HFFc6 (cell line): Measurements from ENCODE around the gene BEND4. TPM values are rescaled to one million over a fixed set of nuclear protein-coding genes. Genes with fewer than 3 reads are reported as not detected.

Source experiments
- DNase-seq: peaks from one replicate; pipeline ENCODE4 v3.0.0-alpha.2; 2018
- H3K27ac Mint-ChIP-seq: 2 replicates; pipeline ENCODE4 v1.8.0; 2020; ENCODE audit warnings: mild to moderate bottlenecking, mixed read lengths
- H3K27me3 Mint-ChIP-seq: 2 replicates; pipeline ENCODE4 v1.8.0; 2021; ENCODE audit warnings: mild to moderate bottlenecking, moderate library complexity, mixed read lengths; ENCODE audit not compliant: insufficient read depth
- H3K36me3 Mint-ChIP-seq: 2 replicates; pipeline ENCODE4 v1.8.0; 2021; ENCODE audit warnings: low read depth, mixed read lengths
- H3K4me1 Mint-ChIP-seq: 2 replicates; pipeline ENCODE4 v1.8.0; 2020; ENCODE audit warnings: low read depth, mixed read lengths
- H3K4me3 Mint-ChIP-seq: 2 replicates; pipeline ENCODE4 v1.8.0; 2020; ENCODE audit warnings: mild to moderate bottlenecking, moderate library complexity, mixed read lengths
- H3K9me3 Mint-ChIP-seq: 2 replicates; pipeline ENCODE4 v1.8.0; 2020; ENCODE audit warnings: mild to moderate bottlenecking, mixed read lengths
- total RNA-seq, 6 experiments: library from RNA; stranded (reverse); fragmentation: NEBNext Ultra II Directional; extraction: Animal tissue kit (Norgen Biotek cat#: 25700); gene quantifications; 2 replicates in 1 of 6; 3 replicates in 5 of 6; pipeline ENCODE4 v1.2.3, GENCODE V29; 2021
- TF ChIP-seq, protein P1 (sequence below): fragments of 200-600 bp; sonication (generic); IDR thresholded peaks from 2 replicates; pipeline ENCODE4 v1.5.0; 2021; ENCODE audit warnings: antibody characterized with exemption, mild to moderate bottlenecking

BEND4 gene
- total RNA-seq, 6 experiments from 2014 or later = not detected

DNA sequence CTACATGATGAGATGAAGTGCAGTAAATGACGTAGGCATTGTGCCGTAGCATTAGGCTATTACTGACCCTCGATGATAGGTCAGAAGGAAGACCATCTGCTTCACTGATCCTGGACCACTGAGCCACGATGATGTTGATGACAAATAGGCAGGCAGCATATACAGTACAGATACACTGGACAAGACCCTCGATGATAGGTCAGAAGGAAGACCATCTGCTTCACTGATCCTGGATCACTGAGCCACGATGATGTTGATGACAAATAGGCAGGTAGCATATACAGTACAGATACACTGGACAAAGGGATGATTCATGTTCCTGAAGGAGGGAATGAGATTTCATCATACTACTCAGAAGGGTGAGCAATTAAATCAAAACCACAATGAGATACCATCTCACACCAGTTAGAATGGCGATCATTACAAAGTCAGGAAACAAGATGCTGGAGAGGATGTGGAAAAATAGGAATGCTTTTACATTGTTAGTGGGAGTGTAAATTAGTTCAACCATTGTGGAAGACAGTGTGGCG lies 50.9 kb downstream of the BEND4 start:
- H3K27me3 Mint-ChIP-seq = no peaks in the 10 kb centered on the region; the same call in 1 of the 2 replicates
- TF ChIP-seq, protein P1, sequence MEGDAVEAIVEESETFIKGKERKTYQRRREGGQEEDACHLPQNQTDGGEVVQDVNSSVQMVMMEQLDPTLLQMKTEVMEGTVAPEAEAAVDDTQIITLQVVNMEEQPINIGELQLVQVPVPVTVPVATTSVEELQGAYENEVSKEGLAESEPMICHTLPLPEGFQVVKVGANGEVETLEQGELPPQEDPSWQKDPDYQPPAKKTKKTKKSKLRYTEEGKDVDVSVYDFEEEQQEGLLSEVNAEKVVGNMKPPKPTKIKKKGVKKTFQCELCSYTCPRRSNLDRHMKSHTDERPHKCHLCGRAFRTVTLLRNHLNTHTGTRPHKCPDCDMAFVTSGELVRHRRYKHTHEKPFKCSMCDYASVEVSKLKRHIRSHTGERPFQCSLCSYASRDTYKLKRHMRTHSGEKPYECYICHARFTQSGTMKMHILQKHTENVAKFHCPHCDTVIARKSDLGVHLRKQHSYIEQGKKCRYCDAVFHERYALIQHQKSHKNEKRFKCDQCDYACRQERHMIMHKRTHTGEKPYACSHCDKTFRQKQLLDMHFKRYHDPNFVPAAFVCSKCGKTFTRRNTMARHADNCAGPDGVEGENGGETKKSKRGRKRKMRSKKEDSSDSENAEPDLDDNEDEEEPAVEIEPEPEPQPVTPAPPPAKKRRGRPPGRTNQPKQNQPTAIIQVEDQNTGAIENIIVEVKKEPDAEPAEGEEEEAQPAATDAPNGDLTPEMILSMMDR = no peak
- H3K4me3 Mint-ChIP-seq = no peak overlapping the region
- no peaks in the 10 kb centered on the region for H3K9me3 Mint-ChIP-seq
- no peaks in the 10 kb centered on the region for H3K36me3 Mint-ChIP-seq
- DNase-seq = peak; percentile 54
- no peak overlapping the region for H3K27ac Mint-ChIP-seq
- H3K4me1 Mint-ChIP-seq = peaks cover 17% of the 10 kb centered on the region

DNA sequence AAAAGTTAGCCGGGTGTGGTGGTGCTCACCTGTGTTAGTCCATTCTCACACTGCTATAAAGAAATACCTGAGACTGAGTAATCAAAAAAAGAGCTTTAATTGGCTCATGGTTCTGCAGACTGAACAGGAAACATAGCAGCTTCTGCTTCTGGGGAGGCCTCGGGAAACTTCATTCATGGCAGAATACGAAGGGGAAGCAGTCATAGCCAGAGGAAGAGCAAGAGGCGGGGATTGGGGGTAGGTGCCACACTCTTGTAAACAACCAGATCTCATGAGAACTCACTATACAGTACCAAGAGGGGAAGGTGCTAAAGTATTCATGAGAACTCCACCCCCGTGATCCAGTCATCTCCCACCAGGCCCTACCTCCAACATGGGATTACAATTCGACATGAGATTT lies 64.1 kb downstream of the BEND4 start:
- TF ChIP-seq, protein P1 = no peak
- Mint-ChIP-seq H3K4me1 (no peaks in the 10 kb centered on the region), H3K4me3 (no peak overlapping the region), H3K36me3 (peaks cover 26% of the 10 kb centered on the region), H3K27me3 (peaks cover 2% of the 10 kb centered on the region), H3K27ac (no peak overlapping the region), H3K9me3 (no peaks in the 10 kb centered on the region)
- DNase-seq = no peak

DNA sequence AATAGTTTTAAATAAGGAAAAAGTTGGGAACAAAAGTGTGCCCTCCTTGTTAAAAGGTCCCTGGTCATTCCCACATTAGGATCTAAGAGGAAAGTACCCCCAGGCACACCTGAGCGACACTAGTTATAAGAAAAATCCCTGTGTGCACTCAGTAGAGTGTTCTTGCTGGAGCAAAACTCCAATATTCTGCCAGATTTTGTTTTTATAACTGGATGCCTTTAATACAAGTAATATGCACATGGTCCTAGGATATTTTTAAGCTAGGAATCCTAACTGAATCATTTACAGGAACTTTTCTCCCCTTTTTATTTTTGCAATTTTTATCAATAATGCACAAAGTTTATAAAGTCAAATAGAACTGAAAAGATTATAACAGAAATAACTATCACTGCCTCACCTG lies 68.6 kb downstream of the BEND4 start:
- no peak for DNase-seq
- TF ChIP-seq, protein P1 = no peak
- H3K36me3 Mint-ChIP-seq = peaks cover 21% of the 10 kb centered on the region
- H3K4me3 Mint-ChIP-seq = no peak overlapping the region
- no peaks in the 10 kb centered on the region for H3K9me3 Mint-ChIP-seq
- no peaks in the 10 kb centered on the region for H3K4me1 Mint-ChIP-seq
- H3K27ac Mint-ChIP-seq = no peak overlapping the region
- H3K27me3 Mint-ChIP-seq = no peaks in the 10 kb centered on the region; the same call in 1 of the 2 replicates

DNA sequence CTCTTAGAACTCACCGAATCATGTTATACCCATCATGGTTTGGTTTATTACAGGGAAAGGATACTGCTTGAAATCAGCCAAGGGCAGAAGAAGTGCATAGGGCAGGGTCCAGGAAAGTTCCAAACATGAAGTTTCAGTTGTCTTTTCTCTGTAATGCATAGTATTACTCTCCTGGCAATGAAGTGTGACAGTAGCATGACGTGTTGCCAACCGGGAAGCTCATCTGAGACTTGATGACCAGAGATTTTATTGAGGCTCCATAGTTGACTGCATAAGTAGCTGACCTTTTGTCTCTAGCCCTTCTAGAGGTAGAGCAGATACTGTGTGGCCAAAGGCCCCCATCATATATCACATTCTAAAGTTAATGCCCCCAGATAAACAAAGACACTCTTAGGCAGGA lies 72.1 kb downstream of the BEND4 start:
- no peaks in the 10 kb centered on the region for H3K27me3 Mint-ChIP-seq
- no peak for DNase-seq
- H3K27ac Mint-ChIP-seq = no peak overlapping the region

DNA sequence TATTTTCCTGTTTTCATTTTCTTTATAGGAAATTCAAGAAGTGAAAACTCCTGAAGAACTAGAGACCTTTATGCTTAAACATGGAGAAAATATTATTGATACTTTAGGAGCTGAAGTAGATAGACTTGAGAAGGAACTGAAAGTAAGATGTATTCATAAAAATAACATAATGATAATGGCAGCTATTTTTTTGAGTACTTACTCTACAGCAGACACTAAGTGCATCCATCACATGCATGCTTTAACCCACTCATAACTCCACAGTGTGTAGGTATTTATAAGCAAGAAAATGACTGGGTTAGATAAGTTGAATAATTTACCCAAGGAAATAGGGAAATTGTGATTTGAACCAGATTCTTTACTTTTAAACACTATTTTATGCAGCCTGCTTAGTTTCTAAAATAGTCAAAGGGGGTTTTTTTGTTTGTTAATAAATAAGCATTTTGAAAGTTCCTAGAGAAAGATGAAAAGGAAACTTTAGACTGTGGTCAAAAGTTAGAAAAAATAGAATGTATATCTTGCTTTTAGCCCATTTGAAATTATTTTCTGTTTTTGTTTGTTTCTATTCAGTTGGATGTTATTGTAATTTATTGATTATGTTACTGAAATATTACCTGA lies 74.2 kb downstream of the BEND4 start:
- TF ChIP-seq, protein P1 = no peak
- Mint-ChIP-seq H3K4me3 (no peak overlapping the region), H3K9me3 (no peaks in the 10 kb centered on the region), H3K27me3 (no peaks in the 10 kb centered on the region), H3K4me1 (no peaks in the 10 kb centered on the region), H3K36me3 (peaks cover 10% of the 10 kb centered on the region), H3K27ac (no peak overlapping the region)
- DNase-seq = no peak

More for the DNA sequence above, 72.1 kb downstream of the BEND4 start:
- Mint-ChIP-seq H3K36me3 (peaks cover 10% of the 10 kb centered on the region), H3K9me3 (no peaks in the 10 kb centered on the region), H3K4me1 (no peaks in the 10 kb centered on the region), H3K4me3 (no peak overlapping the region)
- TF ChIP-seq, protein P1 = no peak
